Panc1 (cell line): ENCODE data around the gene ENTPD2. TPM values are rescaled to one million over a fixed set of nuclear protein-coding genes. Genes with fewer than 3 reads are reported as not detected.

ENCODE experiments used
- ATAC-seq: fragments of 200-7000 bp; cut with Tn5 transposase; 2 replicates; pipeline ENCODE4 v1.9.1; 2020; ENCODE audit warnings: mild to moderate bottlenecking, moderate library complexity
- BruUV-seq: library from RNA; stranded (reverse); fragments of 400-500 nt; replicated peaks from 2 replicates; lab custom pipeline; 2021; lab: Mats Ljungman, UMichigan
- CTCF ChIA-PET: fragments of 300-600 bp; sonication (Branson Sonifier 250); formaldehyde crosslinking; loops from one replicate; lab custom pipeline; 2022; ENCODE audit warnings: antibody characterized with exemption; lab: Charles Lee
- POLR2A ChIA-PET: fragments of 300-600 bp; sonication (Branson Sonifier 250); formaldehyde crosslinking; loops from one replicate; lab custom pipeline; 2022; ENCODE audit warnings: antibody characterized with exemption; lab: Charles Lee
- DNase-seq: peaks from one replicate; pipeline ENCODE4 v3.0.0-alpha.2; 2010; ENCODE audit warnings: low read depth, low spot score
- H3K27ac ChIP-seq: 2 replicates; pipeline ENCODE4 v1.5.1; 2011; ENCODE audit warnings: mild to moderate bottlenecking, low read length, inconsistent platforms
- H3K27me3 ChIP-seq: fragments of 200-500 bp; sonication (Bioruptor generic); 2 replicates; pipeline ENCODE4 v1.6.0; 2014; ENCODE audit warnings: low read length, inconsistent platforms; ENCODE audit not compliant: control insufficient read depth, insufficient read depth
- H3K36me3 ChIP-seq: fragments of 200-500 bp; sonication (Bioruptor generic); 2 replicates; pipeline ENCODE4 v1.5.1; 2014; ENCODE audit warnings: inconsistent platforms, mild to moderate bottlenecking, low read length, moderate library complexity; ENCODE audit not compliant: control insufficient read depth, insufficient read depth
- H3K4me1 ChIP-seq: 2 replicates; pipeline ENCODE4 v1.5.1; 2011; ENCODE audit warnings: inconsistent platforms, mild to moderate bottlenecking, low read length, moderate library complexity; ENCODE audit not compliant: control insufficient read depth, insufficient read depth
- H3K4me3 ChIP-seq, 2 experiments: 2 replicates each; pipeline ENCODE4 v1.5.1; 2011 to 2012; ENCODE audit warnings: low read depth in 2 of 2, low read length in 2 of 2, mild to moderate bottlenecking in 2 of 2, inconsistent platforms in 1 of 2, moderate library complexity in 1 of 2
- H3K9me3 ChIP-seq: fragments of 200-500 bp; sonication (Bioruptor generic); 2 replicates; pipeline ENCODE4 v1.5.1; 2014; ENCODE audit warnings: low read depth, mild to moderate bottlenecking, inconsistent platforms, low read length, moderate library complexity; ENCODE audit not compliant: control insufficient read depth, insufficient read depth
- POLR2AphosphoS5 ChIP-seq: IDR thresholded peaks from 2 replicates; pipeline ENCODE4 v1.6.1; 2012; ENCODE audit warnings: mild to moderate bottlenecking, low read depth, low read length, moderate library complexity
- REST ChIP-seq, 2 experiments: IDR thresholded peaks; 2 replicates each; pipeline ENCODE4 v1.6.1; 2011 to 2012; ENCODE audit warnings: low read depth in 2 of 2, control low read depth in 1 of 2, low read length in 1 of 2, mild to moderate bottlenecking in 1 of 2, moderate library complexity in 1 of 2; ENCODE audit not compliant: insufficient read depth in 1 of 2
- SIN3A ChIP-seq: IDR thresholded peaks from 2 replicates; pipeline ENCODE4 v1.6.1; 2012; ENCODE audit warnings: low read depth, mild to moderate bottlenecking, low read length, moderate library complexity, borderline replicate concordance; ENCODE audit not compliant: insufficient read depth
- TCF7L2 ChIP-seq: IDR thresholded peaks from 2 replicates; pipeline ENCODE4 v1.6.1; 2011; ENCODE audit warnings: mild to moderate bottlenecking, low read depth, low read length, inconsistent platforms
- in situ Hi-C: cut with HindIII; loops from 2 replicates; pipeline ENCODE4 v1.10.0; 2016; ENCODE audit warnings: low sequenced_read_pairs, low pct_unique_long_range_greater_than_20kb
- intact Hi-C: fragments of 100-400 bp; cut with micrococcal nuclease; formaldehyde crosslinking; loops from one replicate; pipeline ENCODE4 v1.10.0; 2022; ENCODE audit not compliant: unreplicated experiment
- total RNA-seq: library from RNA; stranded (reverse); gene quantifications from one replicate; pipeline ENCODE4 v1.2.1, GENCODE V29; 2021; ENCODE audit not compliant: unreplicated experiment
- TF ChIP-seq, protein P1 (sequence below): fragments of 450-650 bp; IDR thresholded peaks from 2 replicates; pipeline ENCODE4 v1.5.1; 2017; ENCODE audit warnings: mild to moderate bottlenecking

ENTPD2 gene
- total RNA-seq, 1 experiment from 2014 or later, result 2.8 TPM

- DNase-seq (no peak), ATAC-seq (no peak)
- Histone ChIP-seq H3K36me3 (no peaks in the 10 kb centered on the region; the same call in 1 of the 2 replicates), H3K4me1 (peaks cover 2% of the 10 kb centered on the region; the same call in 1 of the 2 replicates), H3K9me3 (no peaks in the 10 kb centered on the region), H3K27ac (no peak overlapping the region), H3K27me3 (no peaks in the 10 kb centered on the region), H3K4me3 (peak overlapping the region; percentile 34 to 53)
- ChIA-PET CTCF (interaction anchor here (1.0 to 1.5 kb wide), 7 partner anchors 8 to 121 kb away, joined by 3 to 9 read pairs (median 4); partner anchors contain the start of genes MAN1B1, NPDC1 and UAP1L1), POLR2A (no interaction called here)
- in situ Hi-C loops (no loop called here), intact Hi-C loops (no loop called here)
- TF ChIP-seq, protein P1, sequence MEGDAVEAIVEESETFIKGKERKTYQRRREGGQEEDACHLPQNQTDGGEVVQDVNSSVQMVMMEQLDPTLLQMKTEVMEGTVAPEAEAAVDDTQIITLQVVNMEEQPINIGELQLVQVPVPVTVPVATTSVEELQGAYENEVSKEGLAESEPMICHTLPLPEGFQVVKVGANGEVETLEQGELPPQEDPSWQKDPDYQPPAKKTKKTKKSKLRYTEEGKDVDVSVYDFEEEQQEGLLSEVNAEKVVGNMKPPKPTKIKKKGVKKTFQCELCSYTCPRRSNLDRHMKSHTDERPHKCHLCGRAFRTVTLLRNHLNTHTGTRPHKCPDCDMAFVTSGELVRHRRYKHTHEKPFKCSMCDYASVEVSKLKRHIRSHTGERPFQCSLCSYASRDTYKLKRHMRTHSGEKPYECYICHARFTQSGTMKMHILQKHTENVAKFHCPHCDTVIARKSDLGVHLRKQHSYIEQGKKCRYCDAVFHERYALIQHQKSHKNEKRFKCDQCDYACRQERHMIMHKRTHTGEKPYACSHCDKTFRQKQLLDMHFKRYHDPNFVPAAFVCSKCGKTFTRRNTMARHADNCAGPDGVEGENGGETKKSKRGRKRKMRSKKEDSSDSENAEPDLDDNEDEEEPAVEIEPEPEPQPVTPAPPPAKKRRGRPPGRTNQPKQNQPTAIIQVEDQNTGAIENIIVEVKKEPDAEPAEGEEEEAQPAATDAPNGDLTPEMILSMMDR, result no peak
- no peak for TF ChIP-seq POLR2AphosphoS5
- no peak for TF ChIP-seq REST (IDR thresholded peaks at IDR 0.05; ENCODE audit: insufficient read depth in 1 of 2, low read depth in 2 of 2, low read length in 1 of 2)
- TF ChIP-seq SIN3A, result no peak
- TF ChIP-seq TCF7L2, result no peak
- no TSS peak for BruUV-seq
Observed at GRCh38 chr9:137068539-137069507, 15.0 kb upstream of the ENTPD2 start.

- ChIA-PET CTCF (interaction anchor here (1.0 to 2.0 kb wide), 7 partner anchors 9 to 121 kb away, joined by 3 to 13 read pairs (median 5); partner anchors contain the start of genes MAN1B1, NPDC1 and UAP1L1), POLR2A (no interaction called here)
Observed at GRCh38 chr9:137067860-137068538, 14.1 kb upstream of the ENTPD2 start.

More at GRCh38 chr9:137067860-137068538, 14.1 kb upstream of the ENTPD2 start:
- no peak overlapping the region for H3K27ac ChIP-seq
- H3K36me3 ChIP-seq, result no peaks in the 10 kb centered on the region; the same call in 1 of the 2 replicates
- no peaks in the 10 kb centered on the region for H3K9me3 ChIP-seq
- peaks cover 2% of the 10 kb centered on the region; the same call in 1 of the 2 replicates for H3K4me1 ChIP-seq
- no TSS peak for BruUV-seq
- no peaks in the 10 kb centered on the region for H3K27me3 ChIP-seq
- in situ Hi-C loops (no loop called here), intact Hi-C loops (no loop called here)
- DNase-seq (no peak), ATAC-seq (peak; percentile 72)
- H3K4me3 ChIP-seq, result no peak overlapping the region
- TF ChIP-seq, protein P1, result peak; percentile 83
- no peak for TF ChIP-seq SIN3A
- peak in 1 of 2 experiments; percentile 68; a peak in 2 of 4 replicates for TF ChIP-seq REST (IDR thresholded peaks at IDR 0.05; ENCODE audit: insufficient read depth in 1 of 2, low read depth in 2 of 2, low read length in 1 of 2)
- TF ChIP-seq TCF7L2, result no peak
- TF ChIP-seq POLR2AphosphoS5, result no peak
